Measurements from ENCODE around the gene KAT8. TPM values are rescaled to one million over a fixed set of nuclear protein-coding genes. Genes with fewer than 3 reads are reported as not detected.

Gene KAT8
- total and polyA plus RNA-seq, 9 of the 15 experiments (the other 6 are each of a cell fraction or from before 2014, with no cell fraction given): 10.0 to 98.5 (median 76.4) TPM

DNA sequence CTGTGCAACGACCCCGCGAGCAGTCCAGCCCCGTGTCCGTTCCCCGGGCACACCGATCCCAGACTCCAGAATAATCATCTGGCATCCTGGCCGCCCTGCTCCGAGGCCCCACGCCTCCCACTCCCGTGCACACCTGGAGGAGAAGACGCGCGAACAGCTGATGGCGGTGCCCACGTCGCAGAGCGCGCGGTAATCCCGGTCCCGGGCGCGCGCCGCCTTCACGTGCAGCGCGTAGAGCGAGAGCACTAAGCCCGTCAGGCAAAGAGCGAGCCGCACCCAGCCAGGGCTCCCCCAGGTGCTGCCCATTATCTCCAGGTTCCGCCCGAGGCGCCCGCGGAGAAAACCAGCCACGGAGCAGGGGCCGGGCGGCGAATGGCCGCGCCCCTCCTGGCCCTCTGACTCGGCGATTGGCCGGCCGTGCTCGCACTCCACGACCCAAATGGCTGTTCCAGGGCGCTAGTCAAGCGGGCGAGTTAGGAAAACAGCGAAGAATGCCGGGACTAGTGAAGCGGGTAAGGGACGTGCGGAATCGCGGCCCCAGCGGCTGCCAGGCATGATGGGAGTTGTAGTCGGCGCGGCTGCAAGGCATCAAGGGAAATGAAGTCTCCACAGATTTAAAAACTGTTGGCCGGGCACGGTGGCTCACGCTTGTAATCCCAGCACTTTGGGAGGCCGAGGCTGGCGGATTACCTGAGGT, 22.9 kb upstream of the KAT8 start, which contains the start of gene VKORC1 (continued):
- TF ChIP-seq MEF2D (tag; conservative IDR thresholded peaks at IDR 0.05; ENCODE audit: low read depth) (no peak), ZKSCAN3 (CRISPR knock-in tag; IDR thresholded peaks at IDR 0.05) (no peak), L3MBTL2 (IDR thresholded peaks at IDR 0.05) (peak; percentile 86), ELF2 (CRISPR knock-in tag; IDR thresholded peaks at IDR 0.05) (no peak), ZNF830 (CRISPR knock-in tag; IDR thresholded peaks at IDR 0.05) (no peak), ZNF444 (CRISPR knock-in tag; IDR thresholded peaks at IDR 0.05) (no peak), TAF7 (tag; IDR thresholded peaks at IDR 0.05) (no peak), GABPB2 (CRISPR knock-in tag; conservative IDR thresholded peaks at IDR 0.05) (no peak), ILF3 (IDR thresholded peaks at IDR 0.05; ENCODE audit: borderline replicate concordance) (no peak), ZNF224 (CRISPR knock-in tag; IDR thresholded peaks at IDR 0.05) (no peak), ZNF12 (CRISPR knock-in tag; IDR thresholded peaks at IDR 0.05) (peak; percentile 75), ZNF77 (CRISPR knock-in tag; IDR thresholded peaks at IDR 0.05) (no peak), SRSF3 (IDR thresholded peaks at IDR 0.05; ENCODE audit: insufficient read depth, low read length) (no peak), KAT7 (CRISPR knock-in tag; IDR thresholded peaks at IDR 0.05; ENCODE audit: borderline replicate concordance) (no peak), RERE (CRISPR knock-in tag; IDR thresholded peaks at IDR 0.05; ENCODE audit: borderline replicate concordance) (no peak), ZFX (CRISPR knock-in tag; IDR thresholded peaks at IDR 0.05) (peak; percentile 48), DNMT1 (IDR thresholded peaks at IDR 0.05) (no peak), CCAR2 (IDR thresholded peaks at IDR 0.05; ENCODE audit: low read depth, low read length) (no peak), CHD2 (IDR thresholded peaks at IDR 0.05; ENCODE audit: low read depth, low read length) (peak; percentile 14; the same call in 1 of the 2 replicates), ATF7 (IDR thresholded peaks at IDR 0.05) (peak; percentile 83), GATAD2B (IDR thresholded peaks at IDR 0.05; ENCODE audit: borderline replicate concordance) (no peak), WHSC1 (IDR thresholded peaks at IDR 0.05; ENCODE audit: low read length) (no peak), CSDE1 (IDR thresholded peaks at IDR 0.05) (no peak)
- TF ChIP-seq, protein P1, sequence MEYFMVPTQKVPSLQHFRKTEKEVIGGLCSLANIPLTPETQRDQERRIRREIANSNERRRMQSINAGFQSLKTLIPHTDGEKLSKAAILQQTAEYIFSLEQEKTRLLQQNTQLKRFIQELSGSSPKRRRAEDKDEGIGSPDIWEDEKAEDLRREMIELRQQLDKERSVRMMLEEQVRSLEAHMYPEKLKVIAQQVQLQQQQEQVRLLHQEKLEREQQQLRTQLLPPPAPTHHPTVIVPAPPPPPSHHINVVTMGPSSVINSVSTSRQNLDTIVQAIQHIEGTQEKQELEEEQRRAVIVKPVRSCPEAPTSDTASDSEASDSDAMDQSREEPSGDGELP (CRISPR knock-in tag; IDR thresholded peaks at IDR 0.05; ENCODE audit: borderline replicate concordance): peak; percentile 98
- TF ChIP-seq, protein P2, sequence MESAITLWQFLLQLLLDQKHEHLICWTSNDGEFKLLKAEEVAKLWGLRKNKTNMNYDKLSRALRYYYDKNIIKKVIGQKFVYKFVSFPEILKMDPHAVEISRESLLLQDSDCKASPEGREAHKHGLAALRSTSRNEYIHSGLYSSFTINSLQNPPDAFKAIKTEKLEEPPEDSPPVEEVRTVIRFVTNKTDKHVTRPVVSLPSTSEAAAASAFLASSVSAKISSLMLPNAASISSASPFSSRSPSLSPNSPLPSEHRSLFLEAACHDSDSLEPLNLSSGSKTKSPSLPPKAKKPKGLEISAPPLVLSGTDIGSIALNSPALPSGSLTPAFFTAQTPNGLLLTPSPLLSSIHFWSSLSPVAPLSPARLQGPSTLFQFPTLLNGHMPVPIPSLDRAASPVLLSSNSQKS (CRISPR knock-in tag; IDR thresholded peaks at IDR 0.05): no peak
